Motor neuron (in vitro differentiated cells): ENCODE data around the gene AP2A1. TPM values are rescaled to one million over a fixed set of nuclear protein-coding genes. Genes with fewer than 3 reads are reported as not detected.

Source experiments
- ATAC-seq, 8 experiments: fragments of 200-7000 bp; cut with Tn5 transposase; replicated peaks in 6 of 8; 2 replicates each; pipeline ENCODE4 v1.8.0; 2021; ENCODE audit warnings: mild to moderate bottlenecking in 8 of 8, moderate library complexity in 8 of 8
- H3K27ac ChIP-seq, 2 donors: fragments of 250-450 bp; sonication (Bioruptor Pico); 2 replicates each; pipeline ENCODE4 v1.9.0; 2021; ENCODE audit warnings: antibody characterized with exemption in 2 of 2, mild to moderate bottlenecking in 2 of 2, moderate library complexity in 1 of 2
- H3K4me1 ChIP-seq, 2 donors: fragments of 250-450 bp; sonication (Bioruptor Pico); replicated peaks in 1 of 2; 2 replicates each; pipeline ENCODE4 v1.6.1; 2021; ENCODE audit warnings: antibody characterized with exemption in 2 of 2, mild to moderate bottlenecking in 2 of 2, moderate library complexity in 1 of 2
- H3K4me3 ChIP-seq, 5 donors: fragments of 250-450 bp; sonication (Bioruptor Pico); 2 replicates each; pipeline ENCODE4 v1.9.0; 2021; ENCODE audit warnings: antibody characterized with exemption in 5 of 5, mild to moderate bottlenecking in 5 of 5, moderate library complexity in 4 of 5
- WGBS, 10 experiments: fragments of 450-650 bp; shearing (Covaris generic); methylation state at CpG; one replicate each; pipeline ENCODE4 v1.0.0; 2022; 5-methylcytosine and 5-hydroxymethylcytosine counted together
- in situ Hi-C, 9 experiments: fragments of 400-800 bp; cut with MboI; loops; one replicate each; pipeline ENCODE4 v1.15.0; 2021; ENCODE audit warnings: low sequenced_read_pairs in 9 of 9, low pct_unique_long_range_greater_than_20kb in 2 of 9; ENCODE audit not compliant: unreplicated experiment in 9 of 9
- total RNA-seq, 8 experiments: library from RNA; unstranded; fragments of 300-600 nt; gene quantifications; 2 replicates each; pipeline versions ENCODE4 v1.2.3 to v1.2.4, GENCODE V29; 2022

The AP2A1 gene
- total RNA-seq, 8 experiments from 2014 or later: 58.6 to 76.4 (median 71.7) TPM

GRCh38 chr19:49851456-49852259 lies 84.9 kb downstream of the AP2A1 start:
- WGBS, 10 experiments: 0 to 18% (median 2%) methylated on average over 3 to 29 of the region's 78 CpGs; no CpG with 5 or more reads in 5 of the 10 experiments
- Histone ChIP-seq H3K27ac (peak overlapping the region; percentile 97 to 99), H3K4me1 (peaks cover 16 to 20% of the 10 kb centered on the region in 2 donors), H3K4me3 (peak overlapping the region; percentile 87 to 99 (median 96))
- in situ Hi-C loops: no loop called here
- ATAC-seq: peak; percentile 3 to 43 (median 16)

GRCh38 chr19:49852631-49853126 lies 85.9 kb downstream of the AP2A1 start:
- Histone ChIP-seq H3K4me1 (peaks cover 16 to 20% of the 10 kb centered on the region in 2 donors), H3K4me3 (peak overlapping the region; percentile 87 to 99 (median 96)), H3K27ac (no peak overlapping the region)
- 40 to 100% (median 71%) methylated on average over 1 to 12 of the region's 14 CpGs; no CpG with 5 or more reads in 2 of the 10 experiments for WGBS, 10 experiments
- no peak for ATAC-seq
- in situ Hi-C loops: no loop called here

GRCh38 chr19:49853852-49854377 lies 87.1 kb downstream of the AP2A1 start:
- H3K4me3 ChIP-seq: no peak overlapping the region
- no peak for ATAC-seq
- H3K27ac ChIP-seq: no peak overlapping the region
- H3K4me1 ChIP-seq: peaks cover 16 to 20% of the 10 kb centered on the region in 2 donors
- WGBS, 10 experiments: 71 to 100% (median 90%) methylated on average over 2 to 4 of the region's 10 CpGs; no CpG with 5 or more reads in 5 of the 10 experiments
- in situ Hi-C loops: no loop called here

GRCh38 chr19:49854378-49855263 lies 87.8 kb downstream of the AP2A1 start:
- no peak overlapping the region for H3K27ac ChIP-seq
- WGBS, 10 experiments: 80 to 90% methylated on average over 1 to 4 of the region's 39 CpGs; no CpG with 5 or more reads in 8 of the 10 experiments
- H3K4me1 ChIP-seq: peaks cover 16 to 20% of the 10 kb centered on the region in 2 donors
- no peak for ATAC-seq
- H3K4me3 ChIP-seq: no peak overlapping the region
- in situ Hi-C loops: no loop called here

- in situ Hi-C loops: no loop called here
- no peak for ATAC-seq
Measured at GRCh38 chr19:49855277-49855675, 88.5 kb downstream of the AP2A1 start.

GRCh38 chr19:49855676-49856573 lies 89.1 kb downstream of the AP2A1 start:
- WGBS, 10 experiments: 88 to 100% (median 97%) methylated on average over 2 to 7 of the region's 21 CpGs; no CpG with 5 or more reads in 6 of the 10 experiments
- Histone ChIP-seq H3K4me1 (peaks cover 16 to 17% of the 10 kb centered on the region in 2 donors), H3K4me3 (no peak overlapping the region), H3K27ac (peak overlapping the region in 1 of 2 donors; percentile 6)
- in situ Hi-C loops: no loop called here
- ATAC-seq: no peak

More at GRCh38 chr19:49855277-49855675, 88.5 kb downstream of the AP2A1 start:
- no peak overlapping the region for H3K4me3 ChIP-seq
- peaks cover 16% of the 10 kb centered on the region in 2 donors for H3K4me1 ChIP-seq
- WGBS, 10 experiments: 67 to 100% (median 84%) methylated on average over 2 to 4 of the region's 12 CpGs; no CpG with 5 or more reads in 6 of the 10 experiments
- no peak overlapping the region for H3K27ac ChIP-seq

- H3K4me1 ChIP-seq: peaks cover 16 to 21% of the 10 kb centered on the region in 2 donors
- H3K4me3 ChIP-seq: no peak overlapping the region
- in situ Hi-C loops: no loop called here
- no peak overlapping the region for H3K27ac ChIP-seq
- ATAC-seq: no peak
- WGBS, 10 experiments: 80% methylated on average over 2 of the region's 18 CpGs; no CpG with 5 or more reads in 9 of the 10 experiments
Measured at GRCh38 chr19:49856574-49857021, 89.8 kb downstream of the AP2A1 start.

Other genes with a start within 250 kb of the AP2A1 start
- 10 to 100 TPM in 2 of 8 experiments, 1 to 10 TPM in 6; 2.0 to 13.2 (median 6.4) TPM for gene RCN3, start 239.0 kb upstream of the AP2A1 start, total RNA-seq
- gene NOSIP, start 186.4 kb upstream of the AP2A1 start, total RNA-seq: 100 to 1,000 TPM in 2 of 8 experiments, 10 to 100 TPM in 6; 61.7 to 145 (median 76.6) TPM
- 1 to 10 TPM in 1 of 8 experiments, under 1 TPM in 7; 0.21 to 1.1 (median 0.60) TPM for gene PRRG2, start 185.7 kb upstream of the AP2A1 start, total RNA-seq
- 10 to 100 TPM in 3 of 8 experiments, 1 to 10 TPM in 5; 3.3 to 18.8 (median 7.5) TPM for gene PRR12, start 175.8 kb upstream of the AP2A1 start, total RNA-seq
- 10 to 100 TPM in 4 of 8 experiments, 1 to 10 TPM in 2, under 1 TPM in 2; 0.79 to 35.2 (median 7.5) TPM for gene RRAS, start 126.9 kb upstream of the AP2A1 start, total RNA-seq
- 10 to 100 TPM; 10.1 to 33.0 (median 20.1) TPM for gene SCAF1, start 124.8 kb upstream of the AP2A1 start, total RNA-seq
- gene IRF3, start 101.1 kb upstream of the AP2A1 start, total RNA-seq: 100 to 1,000 TPM in 1 of 8 experiments, 10 to 100 TPM in 7; 40.8 to 110 (median 53.4) TPM
- gene BCL2L12, start 101.1 kb upstream of the AP2A1 start, total RNA-seq: 10 to 100 TPM in 3 of 8 experiments, 1 to 10 TPM in 5; 5.3 to 34.6 (median 8.2) TPM
- gene PRMT1, start 89.7 kb upstream of the AP2A1 start, total RNA-seq: 100 to 1,000 TPM; 190 to 369 (median 229) TPM
- 1 to 10 TPM in 7 of 8 experiments, under 1 TPM in 1; 0.66 to 5.2 (median 2.1) TPM for gene ADM5, start 77.4 kb upstream of the AP2A1 start, total RNA-seq
- gene CPT1C, start 75.9 kb upstream of the AP2A1 start, total RNA-seq: 10 to 100 TPM in 6 of 8 experiments, 1 to 10 TPM in 2; 4.7 to 65.7 (median 36.3) TPM
- 1 to 10 TPM in 1 of 8 experiments, under 1 TPM in 2, not detected in 5; 0.19 to 1.6 (median 0.70) TPM for gene TSKS, start 3.7 kb upstream of the AP2A1 start, total RNA-seq
- 10 to 100 TPM in 7 of 8 experiments, 1 to 10 TPM in 1; 9.9 to 27.1 (median 16.2) TPM for gene FUZ, start 46.3 kb downstream of the AP2A1 start, total RNA-seq
- 10 to 100 TPM; 16.4 to 38.0 (median 24.5) TPM for gene MED25, start 51.3 kb downstream of the AP2A1 start, total RNA-seq
- gene PTOV1, start 84.2 kb downstream of the AP2A1 start, total RNA-seq: 100 to 1,000 TPM in 7 of 8 experiments, 10 to 100 TPM in 1; 60.1 to 215 (median 135) TPM
- gene PNKP, start 100.6 kb downstream of the AP2A1 start, total RNA-seq: 10 to 100 TPM; 22.8 to 85.2 (median 29.9) TPM
- gene AKT1S1, start 110.4 kb downstream of the AP2A1 start, total RNA-seq: 10 to 100 TPM in 7 of 8 experiments, 1 to 10 TPM in 1; 8.2 to 59.3 (median 18.3) TPM
- 10 to 100 TPM; 14.3 to 31.0 (median 19.8) TPM for gene TBC1D17, start 110.7 kb downstream of the AP2A1 start, total RNA-seq
- gene IL4I1, start 129.9 kb downstream of the AP2A1 start, total RNA-seq: under 1 TPM; 0.21 to 0.99 (median 0.35) TPM
- 100 to 1,000 TPM in 2 of 8 experiments, 10 to 100 TPM in 6; 16.7 to 141 (median 52.8) TPM for gene ATF5, start 162.2 kb downstream of the AP2A1 start, total RNA-seq
- gene NUP62, start 162.5 kb downstream of the AP2A1 start, total RNA-seq: 10 to 100 TPM; 26.2 to 67.4 (median 31.6) TPM
- under 1 TPM in 3 of 8 experiments, not detected in 5; 0.09 to 0.13 (median 0.09) TPM for gene SIGLEC11, start 194.2 kb downstream of the AP2A1 start, total RNA-seq